SK-N-SH (cell line): ENCODE measurements around the gene RBM20. TPM values are rescaled to one million over a fixed set of nuclear protein-coding genes. Genes with fewer than 3 reads are reported as not detected.
A peak's percentile ranks its signal among the peaks of the same experiment; 100 is the strongest.
"Not testable (repeated sequence)": the region's sequence is repeated elsewhere in the genome, so short reads cannot be mapped to it uniquely, and the experiment has no call there.

Experiments
- CTCF ChIA-PET: fragments of 300-600, 350-600 bp; formaldehyde crosslinking; extraction: SDS; loops from one replicate; lab custom pipeline; 2021; lab: Yijun Ruan, JAX
- POLR2A ChIA-PET: fragments of 350-600 bp; sonication (Branson Sonifier 250); formaldehyde crosslinking; extraction: SDS; loops from one replicate; lab custom pipeline; 2020; ENCODE audit warnings: antibody characterized with exemption, inconsistent platforms; lab: Yijun Ruan, JAX
- DNase-seq: peaks from one replicate; pipeline ENCODE4 v3.0.0; 2012
- H2AFZ ChIP-seq: fragments of 200-600 bp; sonication (generic); 2 replicates; pipeline ENCODE4 v1.8.1; 2016; ENCODE audit warnings: antibody characterized with exemption, mild to moderate bottlenecking, low read depth
- H3F3A ChIP-seq: fragments of 200-600 bp; sonication (generic); replicated peaks from 2 replicates; pipeline ENCODE3; 2016; ENCODE audit warnings: antibody characterized with exemption, mild to moderate bottlenecking; ENCODE audit not compliant: insufficient read depth
- H3K27ac ChIP-seq, 2 experiments: fragments of 200-500 bp in 1 of 2; fragments of 200-600 bp in 1 of 2; sonication (Bioruptor generic) in 1 of 2; sonication (generic), shearing (Covaris generic) in 1 of 2; 2 replicates each; pipeline versions ENCODE4 v1.5.1 to v1.6.1; 2014 to 2016; ENCODE audit warnings: low read depth in 2 of 2, inconsistent platforms in 1 of 2, low read length in 1 of 2, mild to moderate bottlenecking in 1 of 2, mixed read lengths in 1 of 2
- H3K27me3 ChIP-seq: fragments of 200-600 bp; sonication (generic), shearing (Covaris generic); 2 replicates; pipeline ENCODE4 v1.6.1; 2016; ENCODE audit warnings: mixed run types; ENCODE audit not compliant: insufficient read depth
- H3K36me3 ChIP-seq, 2 experiments: fragments of 200-500 bp in 1 of 2; fragments of 200-600 bp in 1 of 2; sonication (Bioruptor generic) in 1 of 2; sonication (generic) in 1 of 2; replicated peaks in 1 of 2; 2 replicates each; pipeline versions ENCODE3 to v1.5.1; 2014 to 2016; ENCODE audit warnings: low read length in 1 of 2, mild to moderate bottlenecking in 1 of 2; ENCODE audit not compliant: insufficient read depth in 2 of 2, control insufficient read depth in 1 of 2
- H3K4me1 ChIP-seq, 2 experiments: fragments of 200-500 bp in 1 of 2; fragments of 200-600 bp in 1 of 2; sonication (Bioruptor generic) in 1 of 2; sonication (generic), shearing (Covaris generic) in 1 of 2; 2 replicates each; pipeline versions ENCODE4 v1.5.1 to v1.6.1; 2014 to 2016; ENCODE audit warnings: low read depth in 1 of 2, low read length in 1 of 2, mixed run types in 1 of 2; ENCODE audit not compliant: insufficient read depth in 2 of 2, control insufficient read depth in 1 of 2
- H3K4me2 ChIP-seq: fragments of 200-600 bp; sonication (generic), shearing (Covaris generic); 2 replicates; pipeline ENCODE4 v1.6.1; 2017; ENCODE audit warnings: mixed run types
- H3K4me3 ChIP-seq, 2 experiments: fragments of 200-500 bp in 1 of 2; fragments of 200-600 bp in 1 of 2; sonication (Bioruptor generic) in 1 of 2; sonication (generic), shearing (Covaris generic) in 1 of 2; 2 replicates each; pipeline versions ENCODE4 v1.5.1 to v1.8.1; 2014 to 2016; ENCODE audit warnings: low read depth in 2 of 2, inconsistent platforms in 1 of 2, low read length in 1 of 2, mild to moderate bottlenecking in 1 of 2, mixed read lengths in 1 of 2, moderate library complexity in 1 of 2
- H3K79me2 ChIP-seq: fragments of 200-600 bp; sonication (generic); 2 replicates; pipeline ENCODE4 v1.8.1; 2017; ENCODE audit warnings: mild to moderate bottlenecking; ENCODE audit not compliant: insufficient read depth
- H3K9ac ChIP-seq: fragments of 200-600 bp; sonication (generic); 2 replicates; pipeline ENCODE4 v1.6.1; 2017; ENCODE audit warnings: mixed run types
- H3K9me2 ChIP-seq: fragments of 200-600 bp; sonication (generic); 2 replicates; pipeline ENCODE4 v1.6.1; 2017; ENCODE audit warnings: mixed run types
- H3K9me3 ChIP-seq: fragments of 200-600 bp; sonication (generic); 2 replicates; pipeline ENCODE4 v1.6.1; 2017; ENCODE audit warnings: mixed run types, mild to moderate bottlenecking, moderate library complexity
- H4K20me1 ChIP-seq: fragments of 200-600 bp; sonication (generic); 2 replicates; pipeline ENCODE4 v1.6.1; 2017; ENCODE audit warnings: mild to moderate bottlenecking, mixed run types; ENCODE audit not compliant: insufficient read depth
- CHD2 ChIP-seq: fragments of 150-350 bp; IDR thresholded peaks from 2 replicates; pipeline ENCODE4 v1.6.1; 2018; ENCODE audit warnings: low read length; ENCODE audit not compliant: partially characterized antibody
- CTCF ChIP-seq: fragments of 200-600 bp; sonication (generic); IDR thresholded peaks from 2 replicates; pipeline ENCODE4 v1.6.1; 2017; ENCODE audit warnings: antibody characterized with exemption, mild to moderate bottlenecking, moderate library complexity
- EP300 ChIP-seq, 2 experiments: IDR thresholded peaks; 2 replicates each; pipeline versions ENCODE4 v1.4.0 to v1.6.1; 2012; ENCODE audit warnings: borderline replicate concordance in 1 of 2, low read depth in 1 of 2, low read length in 1 of 2
- EZH2phosphoT487 ChIP-seq: fragments of 200-600 bp; sonication (generic); IDR thresholded peaks from 2 replicates; pipeline ENCODE4 v1.6.1; 2017; ENCODE audit warnings: low read depth, mixed run types, mild to moderate bottlenecking, antibody characterized with exemption, moderate library complexity, borderline replicate concordance
- FOXJ3 ChIP-seq: sonication (generic); formaldehyde crosslinking; IDR thresholded peaks from 2 replicates; pipeline ENCODE4 v1.5.1; 2020; ENCODE audit warnings: mild to moderate bottlenecking, missing genetic modification reagents
- GATA2 ChIP-seq: sonication (generic); formaldehyde crosslinking; IDR thresholded peaks from 2 replicates; pipeline ENCODE4 v1.5.0; 2020; ENCODE audit warnings: mild to moderate bottlenecking, missing genetic modification reagents
- JUND ChIP-seq: IDR thresholded peaks from 2 replicates; pipeline ENCODE4 v1.4.0; 2012
- MAX ChIP-seq: IDR thresholded peaks from 2 replicates; pipeline ENCODE4 v1.4.0; 2012; ENCODE audit warnings: low read depth
- MEF2A ChIP-seq: IDR thresholded peaks from 2 replicates; pipeline ENCODE4 v1.4.0; 2012; ENCODE audit warnings: low read depth, borderline replicate concordance
- RAD21 ChIP-seq: IDR thresholded peaks from 2 replicates; pipeline ENCODE4 v1.6.1; 2012; ENCODE audit warnings: mild to moderate bottlenecking, low read length
- RCOR1 ChIP-seq: fragments of 150-350 bp; IDR thresholded peaks from 2 replicates; pipeline ENCODE4 v1.6.1; 2017; ENCODE audit warnings: antibody characterized with exemption, low read length
- REST ChIP-seq: IDR thresholded peaks from 2 replicates; pipeline ENCODE4 v1.6.1; 2012; ENCODE audit warnings: mild to moderate bottlenecking, low read depth, low read length, moderate library complexity
- SMC3 ChIP-seq: IDR thresholded peaks from 2 replicates; pipeline ENCODE4 v1.6.1; 2012; ENCODE audit warnings: low read depth, low read length, improper control_type of control experiment
- TAF1 ChIP-seq: IDR thresholded peaks from 2 replicates; pipeline ENCODE4 v1.6.1; 2012; ENCODE audit warnings: low read depth, mild to moderate bottlenecking, low read length, moderate library complexity, borderline replicate concordance
- TCF12 ChIP-seq: IDR thresholded peaks from 2 replicates; pipeline ENCODE4 v1.4.0; 2012
- TEAD4 ChIP-seq: IDR thresholded peaks from 2 replicates; pipeline ENCODE4 v1.4.0; 2012; ENCODE audit warnings: mild to moderate bottlenecking, borderline replicate concordance; ENCODE audit not compliant: insufficient read depth
- USF2 ChIP-seq: fragments of 150-350 bp; IDR thresholded peaks from 2 replicates; pipeline ENCODE4 v1.6.1; 2017; ENCODE audit warnings: antibody characterized with exemption, low read length, low read depth, borderline replicate concordance
- YY1 ChIP-seq: IDR thresholded peaks from 2 replicates; pipeline ENCODE4 v1.4.0; 2012; ENCODE audit warnings: low read depth, mild to moderate bottlenecking
- WGBS: methylation state at CpG from one replicate; pipeline ENCODE4 v1.1.6; 2017; ENCODE audit warnings: low lambda C conversion rate; 5-methylcytosine and 5-hydroxymethylcytosine counted together
- polyA plus RNA-seq, 3 experiments: library from polyadenylated mRNA; depleted of rRNA; stranded (reverse); fragments of >200 nt; gene quantifications; 2 replicates each; pipeline ENCODE4 v1.2.3, GENCODE V29; 2012

Gene RBM20
- polyA plus RNA-seq, 1 of the 3 experiments (the other 2 are of a cell fraction): 0.64 TPM

GRCh38 chr10:110867011-110867806, 223.1 kb downstream of the RBM20 start:
- H3K36me3 ChIP-seq, POLR2A ChIA-PET, H3K27me3 ChIP-seq, H3K9me2 ChIP-seq, H3F3A ChIP-seq, H2AFZ ChIP-seq, H3K9me3 ChIP-seq, DNase-seq, H3K9ac ChIP-seq, H4K20me1 ChIP-seq, H3K4me3 ChIP-seq, H3K4me2 ChIP-seq, H3K79me2 ChIP-seq: not testable (repeated sequence)
- TF ChIP-seq CHD2: peak; percentile 19
- TF ChIP-seq GATA2 (CRISPR knock-in tag): 0 out of 2 replicates have a peak, but pooled peaks have one; percentile 16
- 0 out of 4 replicates have a peak, but pooled peaks of 1 of the 2 experiments have one; percentile 25 for TF ChIP-seq EP300 (IDR thresholded peaks at IDR 0.05; ENCODE audit: borderline replicate concordance in 1 of 2, low read depth in 1 of 2, low read length in 1 of 2)
- WGBS: 86% methylated on average over 8 of the region's 8 CpGs
- peaks cover 0 to 25% of the 10 kb centered on the region in 2 experiments; a peak in 2 of 4 replicates for H3K4me1 ChIP-seq
- H3K27ac ChIP-seq: peak overlapping the region in 1 of 2 experiments; percentile 53; a peak in 2 of 4 replicates
- CTCF ChIA-PET: interaction anchor here (1.0 to 2.1 kb wide), 3 partner anchors 14 to 121 kb away, joined by 3 to 8 read pairs (median 3); no protein-coding TSS in a partner anchor

- Histone ChIP-seq H3K36me3 (no peaks in the 10 kb centered on the region), H3K27ac (0 out of 4 replicates have a peak overlapping the region, but pooled peaks of 1 of the 2 experiments have one; percentile 53), H3K9me3 (no peaks in the 10 kb centered on the region), H3K9me2 (no peaks in the 10 kb centered on the region), H3K27me3 (no peaks in the 10 kb centered on the region), H3K79me2 (peaks cover 4% of the 10 kb centered on the region; the same call in 1 of the 2 replicates), H3K9ac (no peak overlapping the region), H4K20me1 (no peaks in the 10 kb centered on the region; the same call in 1 of the 2 replicates), H2AFZ (no peak overlapping the region), H3F3A (no peaks in the 10 kb centered on the region), H3K4me1 (peaks cover 0 to 25% of the 10 kb centered on the region in 2 experiments; a peak in 2 of 4 replicates), H3K4me3 (no peak overlapping the region), H3K4me2 (no peak overlapping the region)
- 93% methylated on average over 4 of the region's 4 CpGs for WGBS
- no peak for DNase-seq
- POLR2A ChIA-PET: no interaction called here
- CTCF ChIA-PET: interaction anchor here (0.7 to 2.1 kb wide), 3 partner anchors 10 to 122 kb away, joined by 3 to 8 read pairs (median 3); no protein-coding TSS in a partner anchor
- TF ChIP-seq JUND: no peak
- TF ChIP-seq TAF1: no peak
- no peak for TF ChIP-seq RAD21
- no peak for TF ChIP-seq CHD2
- TF ChIP-seq SMC3: no peak
- TF ChIP-seq TCF12: no peak
- no peak for TF ChIP-seq MAX
- no peak for TF ChIP-seq CTCF
- no peak for TF ChIP-seq MEF2A
- no peak for TF ChIP-seq USF2
- TF ChIP-seq EZH2phosphoT487: no peak
- TF ChIP-seq RCOR1: no peak
- TF ChIP-seq REST: no peak
- TF ChIP-seq FOXJ3 (CRISPR knock-in tag): no peak
- TF ChIP-seq YY1: no peak
- no peak for TF ChIP-seq TEAD4
Observed at GRCh38 chr10:110867807-110868465, 223.8 kb downstream of the RBM20 start.
